Measurements from ENCODE around the gene ENDOV.

The ENDOV gene

GRCh38 chr17:80384078-80384960, 30.6 kb upstream of the ENDOV start:
- no peak overlapping the region for H3K27ac ChIP-seq
- no peak for TF ChIP-seq CTCF (IDR thresholded peaks at IDR 0.05; ENCODE audit: low read depth, low read length)
- peaks cover 97% of the 10 kb centered on the region for H3K36me3 ChIP-seq

GRCh38 chr17:80385046-80385445, 29.9 kb upstream of the ENDOV start:
- no peak overlapping the region for H3K27ac ChIP-seq

More at GRCh38 chr17:80384078-80384960, 30.6 kb upstream of the ENDOV start:
- Histone ChIP-seq H3K4me3 (ENCODE audit: low read depth, low read length) (no peak overlapping the region), H3K9me3 (ENCODE audit: severe bottlenecking) (no peaks in the 10 kb centered on the region), H3K27me3 (ENCODE audit: insufficient read depth, low read depth, severe bottlenecking) (no peaks in the 10 kb centered on the region)
- DNase-seq: no peak

GRCh38 chr17:80386341-80386740, 28.6 kb upstream of the ENDOV start:
- Histone ChIP-seq H3K36me3 (peaks cover 93% of the 10 kb centered on the region), H3K27me3 (ENCODE audit: insufficient read depth, low read depth, severe bottlenecking) (no peaks in the 10 kb centered on the region)
- no peak for DNase-seq

More at GRCh38 chr17:80385046-80385445, 29.9 kb upstream of the ENDOV start:
- Histone ChIP-seq H3K36me3 (peaks cover 93% of the 10 kb centered on the region), H3K27me3 (ENCODE audit: insufficient read depth, low read depth, severe bottlenecking) (no peaks in the 10 kb centered on the region), H3K9me3 (ENCODE audit: severe bottlenecking) (no peaks in the 10 kb centered on the region), H3K4me3 (ENCODE audit: low read depth, low read length) (no peak overlapping the region)
- TF ChIP-seq CTCF (IDR thresholded peaks at IDR 0.05; ENCODE audit: low read depth, low read length): no peak
- DNase-seq: no peak

GRCh38 chr17:80387071-80387470, 27.9 kb upstream of the ENDOV start:
- no peaks in the 10 kb centered on the region for H3K9me3 ChIP-seq (ENCODE audit: severe bottlenecking)
- peaks cover 91% of the 10 kb centered on the region for H3K36me3 ChIP-seq
- no peak for TF ChIP-seq CTCF (IDR thresholded peaks at IDR 0.05; ENCODE audit: low read depth, low read length)
- no peak overlapping the region for H3K4me3 ChIP-seq (ENCODE audit: low read depth, low read length)
- H3K27me3 ChIP-seq (ENCODE audit: insufficient read depth, low read depth, severe bottlenecking): no peaks in the 10 kb centered on the region
- no peak for DNase-seq
- H3K27ac ChIP-seq: no peak overlapping the region

More at GRCh38 chr17:80386341-80386740, 28.6 kb upstream of the ENDOV start:
- Histone ChIP-seq H3K9me3 (ENCODE audit: severe bottlenecking) (no peaks in the 10 kb centered on the region), H3K4me3 (ENCODE audit: low read depth, low read length) (no peak overlapping the region), H3K27ac (no peak overlapping the region)
- TF ChIP-seq CTCF (IDR thresholded peaks at IDR 0.05; ENCODE audit: low read depth, low read length): no peak

- peaks cover 90% of the 10 kb centered on the region for H3K36me3 ChIP-seq
Measured at GRCh38 chr17:80388175-80388574, 26.8 kb upstream of the ENDOV start.

More at GRCh38 chr17:80388175-80388574, 26.8 kb upstream of the ENDOV start:
- Histone ChIP-seq H3K27me3 (ENCODE audit: insufficient read depth, low read depth, severe bottlenecking) (no peaks in the 10 kb centered on the region), H3K27ac (no peak overlapping the region), H3K9me3 (ENCODE audit: severe bottlenecking) (no peaks in the 10 kb centered on the region), H3K4me3 (ENCODE audit: low read depth, low read length) (no peak overlapping the region)
- DNase-seq: no peak
- TF ChIP-seq CTCF (IDR thresholded peaks at IDR 0.05; ENCODE audit: low read depth, low read length): peak; percentile 21; the same call in 1 of the 2 replicates
